Measurements from ENCODE around the gene ARL3.
A peak's percentile ranks its signal among the peaks of the same experiment; 100 is the strongest.

Gene ARL3

GRCh38 chr10:102639537-102639936 is 74.7 kb downstream of the ARL3 start:
- DNase-seq (ENCODE audit: low read depth in 2 of 2), result no peak

DNA sequence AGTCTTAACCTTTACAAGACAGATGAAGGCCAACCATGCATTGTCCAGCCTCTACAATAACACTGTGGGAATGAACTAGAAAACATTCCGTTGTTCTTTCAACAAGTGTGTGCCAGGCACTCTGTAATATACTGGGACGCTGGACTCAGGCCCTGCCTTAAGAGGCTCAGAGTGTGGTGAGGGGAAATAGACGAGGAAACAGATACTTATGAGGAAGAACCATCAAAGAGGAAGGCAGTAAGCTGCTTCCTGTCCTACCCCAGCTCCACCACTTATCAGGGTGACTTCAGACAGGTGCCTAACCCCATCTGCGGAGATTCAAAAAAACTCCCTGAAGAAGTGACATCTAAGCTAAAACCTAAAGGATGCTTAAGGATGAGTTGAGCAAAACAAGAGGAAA is 78.8 kb downstream of the ARL3 start:
- DNase-seq (ENCODE audit: low read depth in 2 of 2), result no peak

DNA sequence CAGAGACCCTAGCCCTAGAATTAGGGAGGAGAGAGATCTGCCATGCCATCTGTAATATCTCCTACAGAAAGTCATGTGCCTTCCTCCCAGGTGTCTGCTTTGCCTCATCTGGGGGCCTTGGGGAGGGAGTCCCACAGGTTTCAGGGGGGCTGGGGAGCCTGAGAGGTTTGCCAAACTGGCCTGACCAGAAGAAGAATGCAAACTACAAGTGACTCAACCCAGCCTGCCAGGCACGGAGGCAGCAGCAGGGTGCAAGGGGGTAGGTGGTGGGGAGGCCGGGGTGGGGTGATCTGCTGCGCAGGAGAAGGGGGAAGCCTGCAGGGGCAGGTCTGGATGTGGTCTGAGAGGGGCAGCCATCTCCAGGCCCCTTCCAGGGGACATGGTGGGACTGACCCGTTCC is 79.5 kb downstream of the ARL3 start:
- DNase-seq (ENCODE audit: low read depth in 2 of 2), result no peak

DNA sequence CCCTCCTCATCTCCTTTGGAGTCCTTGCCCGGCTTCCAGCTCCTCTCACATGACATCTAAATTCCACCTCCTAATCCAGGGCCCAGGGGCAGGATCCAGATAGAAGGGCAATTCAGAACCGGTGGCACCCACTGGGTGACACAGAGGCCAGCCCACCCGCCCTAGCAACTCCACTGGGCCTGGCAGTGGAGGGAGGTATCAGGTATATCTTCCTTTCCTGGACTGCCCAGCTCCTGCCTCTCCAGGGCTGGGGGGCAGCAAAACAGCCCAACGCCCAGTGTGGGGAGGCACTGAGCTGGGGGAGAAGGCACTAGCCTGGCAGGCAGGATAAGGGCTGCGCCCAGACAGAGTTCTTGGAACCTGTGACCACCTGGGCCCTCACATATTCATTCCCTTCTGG is 80.3 kb downstream of the ARL3 start:
- DNase-seq (ENCODE audit: low read depth in 2 of 2), result no peak

- no peak for DNase-seq (ENCODE audit: low read depth in 2 of 2)
Measured at GRCh38 chr10:102633287-102633686, 80.9 kb downstream of the ARL3 start.

DNA sequence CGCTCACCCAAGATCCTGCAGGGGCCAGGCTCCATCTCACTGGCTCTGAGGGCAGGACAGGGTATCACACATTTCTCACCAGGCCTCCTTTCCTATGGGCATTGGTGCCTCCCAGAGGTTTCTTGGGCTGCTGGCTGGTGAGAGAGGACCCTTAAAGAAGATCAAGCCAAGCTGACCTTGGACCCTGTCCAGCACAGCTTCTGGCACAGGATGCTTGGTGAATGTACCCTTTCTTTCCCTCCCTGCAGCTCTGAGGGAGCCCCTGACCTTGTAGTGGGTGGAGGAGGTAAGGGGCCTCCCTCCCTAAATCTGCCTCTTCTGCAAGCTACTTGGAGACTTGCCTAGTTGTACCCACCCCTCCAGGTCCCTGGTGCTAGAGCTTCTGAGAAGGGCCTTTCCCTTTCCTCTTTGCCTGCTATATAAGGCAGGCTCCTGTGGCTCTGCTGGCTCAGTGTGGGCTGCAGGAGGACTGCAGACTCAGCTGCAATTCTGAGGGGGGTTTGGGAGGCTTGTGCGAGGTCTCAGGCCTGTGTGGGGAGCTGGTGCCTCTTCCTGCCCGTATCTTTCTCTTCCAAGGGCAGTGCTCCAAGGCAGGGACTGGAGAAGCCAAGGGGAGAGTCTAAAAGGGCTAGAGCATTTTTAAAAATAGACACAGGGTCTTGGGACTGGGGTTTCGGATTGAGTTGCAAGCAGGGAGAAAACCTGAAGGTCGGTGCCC is 81.6 kb downstream of the ARL3 start:
- no peak for DNase-seq (ENCODE audit: low read depth in 2 of 2)

DNA sequence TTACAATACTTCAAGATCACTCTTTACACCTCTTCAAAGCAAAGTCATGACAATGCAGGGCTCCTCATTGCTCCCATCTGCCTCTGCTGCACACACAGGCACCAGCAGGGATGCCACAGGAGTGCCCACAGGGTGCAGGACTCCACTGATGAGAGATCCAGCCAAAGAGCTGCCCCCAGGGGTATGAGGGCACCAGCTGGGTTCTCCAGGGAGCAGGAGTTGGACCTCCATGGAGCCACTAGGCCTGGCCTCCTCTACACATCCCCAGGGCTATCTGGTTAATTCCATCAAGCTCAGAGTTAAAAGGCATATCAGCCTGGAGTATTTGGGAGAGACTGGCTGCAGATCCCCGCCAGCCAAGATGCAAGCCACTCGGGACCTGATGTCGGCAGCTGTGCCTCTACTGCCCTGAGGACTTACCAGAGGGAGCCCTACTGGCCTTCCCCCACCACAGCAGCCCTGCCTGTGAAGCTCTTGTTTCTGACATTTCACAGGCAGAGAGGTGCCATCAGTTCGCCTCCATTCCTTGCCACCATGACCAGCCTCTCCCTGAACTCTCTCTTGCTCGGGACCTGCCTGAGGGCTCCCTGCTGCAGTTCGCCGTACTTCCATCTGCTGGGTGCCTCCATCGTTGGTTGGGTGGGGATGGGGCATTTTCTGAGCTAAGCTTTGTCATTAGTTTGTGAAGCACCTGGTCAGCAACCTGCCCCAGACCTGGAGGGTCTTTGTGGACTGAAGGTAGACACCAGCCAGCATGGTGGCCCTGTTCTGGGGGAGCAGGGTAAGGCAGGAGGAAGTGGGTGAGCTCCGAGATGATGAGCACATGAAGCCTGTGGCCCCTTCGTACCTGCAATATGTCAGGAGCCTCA is 82.4 kb downstream of the ARL3 start:
- DNase-seq (ENCODE audit: low read depth in 2 of 2), result no peak

GRCh38 chr10:102630663-102631062 is 83.5 kb downstream of the ARL3 start:
- no peak for DNase-seq (ENCODE audit: low read depth in 2 of 2)

GRCh38 chr10:102629661-102630614 is 84.3 kb downstream of the ARL3 start:
- peak; percentile 58 to 66 for DNase-seq (ENCODE audit: low read depth in 2 of 2)

DNA sequence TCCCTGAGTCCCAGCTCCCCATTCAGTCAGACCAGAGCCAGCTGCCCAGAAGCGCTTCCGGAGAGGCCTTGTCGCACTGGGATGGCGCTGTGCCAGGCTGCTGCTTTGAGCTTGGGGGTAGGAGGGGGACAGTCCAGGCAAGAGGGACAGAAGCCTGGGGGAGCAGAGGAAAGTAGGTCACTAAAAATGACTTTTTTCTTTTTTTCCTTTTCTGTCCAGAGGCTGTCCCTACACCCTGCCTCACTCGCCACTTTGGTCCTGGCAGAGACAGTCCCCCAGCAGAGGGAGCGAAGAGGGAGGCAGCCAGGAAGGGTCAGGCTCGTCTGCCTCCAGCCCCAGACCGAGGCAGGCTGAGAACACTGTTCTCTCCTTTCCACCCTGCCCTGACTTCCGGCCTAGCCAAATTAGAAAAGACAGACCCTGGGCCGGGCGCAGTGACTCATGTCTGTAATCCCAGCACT is 85.7 kb downstream of the ARL3 start:
- no peak for DNase-seq (ENCODE audit: low read depth in 2 of 2)

DNA sequence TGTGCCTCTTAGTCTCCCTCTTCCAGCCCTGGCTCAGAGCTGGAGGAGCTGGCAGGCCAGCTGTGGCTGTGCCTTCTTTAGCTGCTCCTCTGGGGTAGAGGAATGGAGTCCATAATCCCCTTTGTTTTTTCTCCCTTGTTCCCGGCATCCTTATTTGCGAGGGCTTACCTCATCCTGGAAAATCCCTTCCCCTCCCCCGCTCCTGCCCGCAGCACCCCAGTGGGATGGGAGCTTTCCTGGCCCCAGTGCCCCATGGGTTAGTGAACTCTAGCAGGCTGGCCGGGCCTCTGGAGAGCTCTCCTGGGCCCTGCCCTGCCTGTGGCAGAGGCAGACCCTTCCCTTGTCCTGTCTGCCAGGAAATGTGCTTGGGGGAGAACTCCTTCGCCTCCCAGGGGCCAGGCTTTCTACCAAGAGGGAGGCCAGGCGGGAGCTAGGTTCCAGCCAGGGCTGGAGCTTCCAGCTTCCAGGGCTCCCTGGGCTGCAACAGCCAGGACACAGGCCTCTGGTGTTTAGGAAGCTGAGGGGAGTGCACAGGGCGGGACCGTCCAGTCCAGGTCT is 86.4 kb downstream of the ARL3 start:
- DNase-seq (ENCODE audit: low read depth in 2 of 2), result no peak

DNA sequence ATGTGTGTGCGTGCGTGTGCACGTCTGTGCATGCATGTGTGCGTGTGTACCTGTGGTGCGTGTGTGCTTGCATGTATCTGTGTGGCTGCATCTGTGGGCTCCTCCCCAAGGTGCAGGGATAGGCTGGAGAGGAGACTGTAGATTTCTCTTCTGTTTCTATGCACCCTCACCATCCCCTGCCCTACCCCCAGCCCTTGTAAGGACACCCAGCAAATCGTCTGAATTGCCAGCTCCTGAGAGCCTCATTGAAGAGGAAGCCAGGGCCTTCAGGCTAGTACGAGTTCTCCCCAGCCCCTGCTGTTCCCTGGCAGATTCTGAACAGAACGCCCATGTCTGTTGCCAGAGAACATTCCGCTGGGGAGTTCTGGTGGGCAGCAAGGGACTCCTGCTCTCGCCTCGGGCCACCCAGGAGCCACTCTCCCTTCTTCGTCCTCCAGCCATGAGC is 86.9 kb downstream of the ARL3 start:
- no peak for DNase-seq (ENCODE audit: low read depth in 2 of 2)

GRCh38 chr10:102626026-102626685 is 88.0 kb downstream of the ARL3 start:
- no peak for DNase-seq (ENCODE audit: low read depth in 2 of 2)

- DNase-seq (ENCODE audit: low read depth in 2 of 2), result no peak
Measured at GRCh38 chr10:102624751-102625645, 89.2 kb downstream of the ARL3 start.

DNA sequence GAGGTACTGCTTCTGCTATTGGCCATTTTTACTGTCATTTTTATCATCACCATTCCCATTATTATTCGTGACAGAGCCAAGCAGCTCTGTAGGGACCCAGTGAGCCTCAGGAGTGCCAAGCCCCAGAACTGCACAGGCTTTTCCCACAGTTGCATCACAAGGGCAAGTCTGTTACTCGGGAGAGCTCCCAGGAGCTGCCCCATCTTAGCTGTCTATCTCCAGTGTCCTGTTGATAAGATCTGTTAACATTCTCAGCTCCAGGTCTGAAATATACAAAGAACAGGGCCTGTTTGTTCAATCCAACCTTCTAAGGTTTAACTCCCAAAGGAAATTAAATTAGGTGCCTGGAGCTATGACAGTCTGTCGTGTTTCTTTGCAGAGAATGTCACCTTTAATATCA is 90.1 kb downstream of the ARL3 start:
- no peak for DNase-seq (ENCODE audit: low read depth in 2 of 2)
